Hematopoietic multipotent progenitor cell treated with erythropoietin and hydrocortisone succinate and interleukin-3 and kit ligand, for 6 days (in vitro differentiated cells): ENCODE results near the gene MYL12B.
A peak's percentile ranks its signal among the peaks of the same experiment; 100 is the strongest.
"Not testable (repeated sequence)": the region's sequence is repeated elsewhere in the genome, so short reads cannot be mapped to it uniquely, and the experiment has no call there.

Source experiments
- DNase-seq: peaks from one replicate; pipeline ENCODE4 v3.0.0-alpha.2; 2015

MYL12B gene

GRCh38 chr18:3305354-3305762 lies 43.4 kb downstream of the MYL12B start:
- DNase-seq, result no peak

- DNase-seq, result no peak
Measured at GRCh38 chr18:3305933-3306332, 44.0 kb downstream of the MYL12B start.

- DNase-seq, result no peak
Measured at GRCh38 chr18:3306391-3306790, 44.5 kb downstream of the MYL12B start.

- no peak for DNase-seq
Measured at GRCh38 chr18:3313685-3314084, 51.8 kb downstream of the MYL12B start.

- not testable (repeated sequence) for DNase-seq
Measured at GRCh38 chr18:3315344-3315743, 53.4 kb downstream of the MYL12B start.

- no peak for DNase-seq
Measured at GRCh38 chr18:3319399-3319798, 57.5 kb downstream of the MYL12B start.

GRCh38 chr18:3319894-3320454 lies 58.0 kb downstream of the MYL12B start:
- no peak for DNase-seq

GRCh38 chr18:3321133-3321812 lies 59.3 kb downstream of the MYL12B start:
- peak; percentile 78 for DNase-seq

GRCh38 chr18:3323900-3324299 lies 62.0 kb downstream of the MYL12B start:
- DNase-seq, result no peak
